Stimulated activated CD8-positive, alpha-beta memory T cell treated with anti-CD3 and anti-CD28 coated beads, Interleukin-15, amount 100 ng/mL, for 4 hours (primary cell): Measurements from ENCODE around the gene CSK.
"Not testable (repeated sequence)": the region's sequence is repeated elsewhere in the genome, so short reads cannot be mapped to it uniquely, and the experiment has no call there.

ENCODE experiments used
- DNase-seq, 2 donors: peaks; one replicate each; pipeline ENCODE4 v3.0.0-alpha.2; 2020; ENCODE audit warnings: low read depth in 2 of 2

The CSK gene

DNA sequence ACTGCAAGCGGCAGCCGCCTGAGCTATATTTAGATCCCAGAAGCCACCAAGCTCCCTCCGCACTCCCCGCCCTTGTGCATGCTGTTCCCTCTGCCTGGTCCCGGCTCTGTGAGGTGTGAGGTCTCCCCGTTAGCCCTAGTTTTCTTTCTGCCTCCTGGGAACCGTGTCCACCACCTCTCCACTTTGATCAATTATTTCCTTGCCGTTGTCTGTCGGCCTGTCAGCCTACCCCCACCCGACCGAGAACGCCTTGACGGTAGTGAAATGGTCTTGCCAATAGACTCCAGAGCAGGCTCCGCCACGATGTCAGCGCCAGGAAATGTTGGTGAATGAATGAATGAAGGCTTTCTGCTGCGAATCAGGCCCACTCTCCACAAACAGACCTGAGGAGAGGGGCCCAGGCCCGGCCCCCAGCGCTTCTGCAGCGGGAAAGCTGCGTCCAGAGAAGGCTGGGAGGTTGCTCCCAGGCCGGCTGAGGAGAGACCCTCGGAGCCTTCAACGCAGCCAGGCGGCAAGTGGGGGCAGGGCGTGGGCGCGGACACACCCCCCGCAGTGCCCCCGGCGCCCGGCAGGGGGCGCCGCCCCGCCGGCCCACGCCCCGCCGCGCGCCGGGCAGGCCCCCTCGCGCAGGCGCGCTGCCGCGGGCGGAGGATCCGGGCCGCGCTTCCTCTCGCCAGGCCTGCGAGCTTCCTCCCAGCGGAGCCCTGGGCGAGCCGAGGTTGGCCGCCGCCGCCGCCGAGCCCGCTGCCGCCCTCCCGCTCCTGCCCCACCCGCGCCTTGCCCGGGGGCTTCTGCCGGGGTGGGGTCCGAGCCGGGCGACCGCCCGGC is at the start of gene CSK:
Gene CSK, plus strand, starts transcription at position 650 of the 828 bp plus-strand sequence. CDS start 16,218 bp downstream, outside the sequence.
- DNase-seq = peak; percentile 50 to 65

DNA sequence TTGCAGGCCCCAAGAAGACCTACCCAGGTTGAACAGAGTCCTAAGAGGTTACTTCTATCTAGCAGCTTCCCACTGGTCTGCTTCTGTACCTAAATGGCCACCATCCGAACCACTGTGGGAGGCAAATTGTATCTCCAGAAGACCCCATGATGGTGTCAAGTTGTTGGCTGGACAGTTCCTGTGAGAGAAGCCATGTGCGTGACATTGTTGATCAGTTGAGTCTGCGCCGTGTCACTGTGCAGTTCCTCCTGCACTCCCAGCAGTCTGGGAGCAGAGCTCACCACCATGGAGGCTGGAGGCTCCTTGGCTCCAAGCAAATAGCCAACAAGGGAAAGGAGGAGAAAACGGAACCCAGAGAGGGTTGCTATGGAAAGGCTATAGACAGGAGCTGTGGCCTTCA is 49.0 kb upstream of the CSK start:
- no peak for DNase-seq

DNA sequence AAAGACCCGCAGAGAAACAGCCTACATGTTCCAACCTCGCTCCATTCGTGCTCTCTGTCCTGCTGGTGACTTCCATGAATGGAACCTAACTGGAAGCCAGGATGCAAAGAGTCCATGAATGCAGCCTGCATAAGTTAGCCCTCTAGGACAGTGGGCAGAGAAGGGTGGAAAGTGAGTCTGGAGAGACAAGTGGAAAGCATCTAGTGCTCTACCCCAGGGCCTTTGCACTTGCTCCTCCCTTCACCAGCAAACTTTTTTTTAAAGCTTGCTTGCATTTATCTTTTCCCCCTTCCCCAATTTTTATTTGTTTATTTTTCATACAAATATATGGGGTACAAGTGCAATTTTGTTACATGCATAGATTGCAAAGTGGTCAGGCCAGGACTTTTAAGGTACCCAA is 48.6 kb upstream of the CSK start:
- DNase-seq = no peak

DNA sequence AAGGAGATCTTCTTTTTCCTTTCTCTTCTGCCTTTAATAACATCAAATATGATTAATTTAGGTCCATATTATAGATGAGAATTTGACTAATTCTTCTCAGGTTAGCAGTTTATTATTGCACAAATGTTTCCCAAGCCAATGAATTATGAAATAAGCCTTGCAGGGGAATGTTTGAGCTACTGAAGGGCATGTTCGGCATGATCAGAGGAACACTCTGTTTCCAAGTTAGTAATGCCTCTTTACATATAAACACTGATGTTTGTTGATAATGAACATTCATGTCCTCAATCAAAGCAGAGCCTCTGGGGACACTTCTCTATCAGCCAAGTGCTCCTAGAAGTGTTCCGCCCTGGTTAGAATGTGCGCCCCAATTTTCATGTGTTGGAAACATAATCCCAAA is 46.6 kb upstream of the CSK start:
- DNase-seq = no peak

DNA sequence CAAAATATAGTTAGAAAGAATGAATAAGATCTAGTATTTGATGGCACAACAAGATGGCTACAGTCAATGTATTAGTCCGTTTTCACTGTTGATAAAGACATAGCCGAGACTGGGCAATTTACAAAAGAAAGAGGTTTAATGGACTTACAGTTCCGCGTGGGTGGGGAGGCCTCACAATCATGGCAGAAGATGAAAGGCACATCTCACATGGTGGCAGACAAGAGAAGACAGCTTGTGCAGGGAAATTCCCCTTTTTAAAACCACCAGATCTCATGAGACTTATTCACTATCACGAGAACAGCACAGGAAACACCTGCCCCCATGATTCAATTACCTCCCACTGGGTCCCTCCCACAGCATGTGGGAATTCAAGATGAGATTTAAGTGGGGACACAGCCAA is 43.6 kb upstream of the CSK start:
- not testable (repeated sequence) for DNase-seq

DNA sequence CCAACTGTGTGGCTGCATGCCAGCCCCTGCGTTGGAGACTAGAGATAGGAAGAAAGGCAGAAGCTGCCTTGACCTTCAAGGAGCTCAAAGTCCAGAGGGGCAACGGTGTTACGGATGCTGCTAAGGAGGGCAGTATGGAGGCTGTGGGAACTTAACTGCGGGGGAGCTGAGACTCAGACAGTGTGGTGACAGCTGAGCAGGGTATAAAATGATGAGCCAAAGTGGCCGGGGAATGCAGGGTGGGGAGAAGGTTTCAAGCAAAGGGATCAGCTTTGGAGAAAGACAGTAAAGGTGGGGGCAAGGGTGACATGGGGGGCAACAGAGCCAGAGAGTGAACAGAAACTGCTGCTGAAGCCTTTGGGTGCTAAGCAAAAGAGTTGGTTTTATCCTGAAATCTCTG is 39.5 kb upstream of the CSK start:
- DNase-seq = no peak

DNA sequence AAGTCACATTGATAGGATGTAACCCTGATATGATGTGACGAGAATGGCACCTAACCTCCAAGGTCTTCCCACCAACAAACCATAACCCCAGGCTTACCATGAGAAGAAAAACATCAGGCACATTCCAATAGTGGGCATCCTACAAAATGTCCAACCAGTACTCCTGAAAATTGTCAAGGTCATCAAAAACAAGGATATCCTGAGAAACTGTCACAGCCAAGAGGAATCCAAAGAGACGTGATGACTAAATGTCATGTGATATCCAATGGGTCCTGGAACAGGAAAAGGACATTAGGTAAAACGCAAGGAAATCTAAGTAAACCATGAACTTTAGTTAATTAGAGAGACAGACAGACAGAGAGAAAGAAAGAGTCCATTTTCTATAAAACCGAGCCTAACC is 35.5 kb upstream of the CSK start:
- DNase-seq = no peak

DNA sequence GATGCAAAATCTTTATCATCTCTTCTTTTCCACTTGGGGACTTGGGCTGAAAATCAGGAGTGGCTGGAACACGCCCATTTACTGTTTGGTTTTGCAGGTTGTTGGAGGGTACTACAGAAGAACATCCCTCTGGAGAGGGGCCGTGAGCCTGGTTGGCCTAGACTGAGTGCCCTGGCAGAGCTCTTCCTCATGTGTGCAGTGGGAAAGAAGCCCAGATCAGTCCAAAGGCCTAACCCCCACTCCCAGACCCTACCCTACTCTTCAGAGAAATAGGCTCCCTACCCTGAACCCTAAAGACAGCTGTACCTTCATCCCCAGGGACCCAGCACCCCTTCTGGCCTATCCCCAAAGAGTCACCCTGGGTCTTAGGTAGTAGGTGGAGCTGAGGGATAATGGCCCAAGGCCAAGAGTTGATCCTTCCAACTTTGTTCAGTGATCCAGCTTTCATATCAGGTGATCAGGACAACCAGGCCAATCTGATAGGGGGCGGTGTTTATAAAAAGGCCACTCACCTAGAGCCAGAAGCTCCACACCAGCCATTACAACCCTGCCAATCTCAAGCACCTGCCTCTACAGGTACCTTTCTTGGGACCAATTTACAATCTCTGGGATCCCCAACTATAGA is 33.4 kb upstream of the CSK start, which contains the start of gene CYP1A2:
Gene CYP1A2, plus strand, starts transcription at position 524 of the 625 bp plus-strand sequence. CDS start 894 bp downstream, outside the sequence.
- DNase-seq = no peak

DNA sequence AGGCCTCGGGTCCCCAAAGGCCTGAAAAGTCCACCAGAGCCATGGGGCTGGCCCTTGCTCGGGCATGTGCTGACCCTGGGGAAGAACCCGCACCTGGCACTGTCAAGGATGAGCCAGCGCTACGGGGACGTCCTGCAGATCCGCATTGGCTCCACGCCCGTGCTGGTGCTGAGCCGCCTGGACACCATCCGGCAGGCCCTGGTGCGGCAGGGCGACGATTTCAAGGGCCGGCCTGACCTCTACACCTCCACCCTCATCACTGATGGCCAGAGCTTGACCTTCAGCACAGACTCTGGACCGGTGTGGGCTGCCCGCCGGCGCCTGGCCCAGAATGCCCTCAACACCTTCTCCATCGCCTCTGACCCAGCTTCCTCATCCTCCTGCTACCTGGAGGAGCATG is 32.0 kb upstream of the CSK start:
- DNase-seq = no peak

DNA sequence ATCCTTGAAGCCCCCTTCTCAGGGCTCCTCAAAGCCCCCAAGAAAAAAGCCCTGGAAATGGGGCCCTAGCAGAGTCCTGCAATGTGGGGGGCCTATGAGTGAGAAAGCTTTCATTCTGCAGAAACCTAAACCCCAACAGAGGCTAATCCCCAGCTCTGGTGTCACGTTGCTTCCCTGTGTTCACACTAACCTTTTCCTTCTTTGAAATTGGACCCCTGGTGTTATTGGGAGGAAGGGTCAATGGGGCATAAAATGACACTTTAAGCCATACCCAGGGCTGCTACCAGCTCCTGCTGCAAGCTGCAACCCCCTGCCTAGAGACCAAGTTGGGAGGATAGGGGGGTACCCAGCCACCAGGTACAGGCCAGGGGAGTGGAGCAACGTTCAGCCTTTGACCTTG is 31.1 kb upstream of the CSK start:
- DNase-seq = no peak

DNA sequence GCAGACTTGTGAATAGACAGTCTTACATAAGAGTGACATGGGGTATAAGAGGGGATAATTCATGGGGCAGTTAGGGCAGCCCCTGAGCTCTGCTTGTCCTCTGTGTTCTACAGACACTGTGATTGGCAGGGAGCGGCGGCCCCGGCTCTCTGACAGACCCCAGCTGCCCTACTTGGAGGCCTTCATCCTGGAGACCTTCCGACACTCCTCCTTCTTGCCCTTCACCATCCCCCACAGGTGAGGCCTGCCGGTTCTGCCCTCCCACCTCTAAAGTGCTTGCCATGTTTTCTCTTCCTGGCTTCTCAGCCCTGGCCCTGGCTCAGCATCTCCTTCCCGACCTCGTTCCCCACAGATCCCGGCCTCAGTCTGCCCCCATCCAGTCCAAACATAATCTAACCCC is 29.9 kb upstream of the CSK start:
- no peak for DNase-seq

DNA sequence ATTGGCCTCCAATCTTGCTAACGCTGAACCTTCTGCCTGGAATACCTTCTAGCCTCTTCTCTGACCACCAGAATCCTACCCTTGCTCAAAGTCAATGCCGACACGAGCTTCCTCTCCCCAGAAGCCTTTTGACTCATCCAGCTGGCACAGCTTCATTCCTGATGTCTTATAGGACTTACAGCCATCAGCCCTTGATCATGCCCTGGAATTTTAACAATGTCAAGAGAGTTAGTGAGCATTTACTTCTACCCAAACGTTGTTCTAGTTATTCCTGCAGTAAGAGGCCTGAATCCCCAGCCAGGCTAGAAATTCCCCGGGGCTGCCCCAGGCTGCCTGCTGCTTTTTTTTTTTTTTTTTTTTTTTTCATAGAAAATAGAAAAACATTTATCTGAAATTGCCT is 29.3 kb upstream of the CSK start:
- DNase-seq = no peak

DNA sequence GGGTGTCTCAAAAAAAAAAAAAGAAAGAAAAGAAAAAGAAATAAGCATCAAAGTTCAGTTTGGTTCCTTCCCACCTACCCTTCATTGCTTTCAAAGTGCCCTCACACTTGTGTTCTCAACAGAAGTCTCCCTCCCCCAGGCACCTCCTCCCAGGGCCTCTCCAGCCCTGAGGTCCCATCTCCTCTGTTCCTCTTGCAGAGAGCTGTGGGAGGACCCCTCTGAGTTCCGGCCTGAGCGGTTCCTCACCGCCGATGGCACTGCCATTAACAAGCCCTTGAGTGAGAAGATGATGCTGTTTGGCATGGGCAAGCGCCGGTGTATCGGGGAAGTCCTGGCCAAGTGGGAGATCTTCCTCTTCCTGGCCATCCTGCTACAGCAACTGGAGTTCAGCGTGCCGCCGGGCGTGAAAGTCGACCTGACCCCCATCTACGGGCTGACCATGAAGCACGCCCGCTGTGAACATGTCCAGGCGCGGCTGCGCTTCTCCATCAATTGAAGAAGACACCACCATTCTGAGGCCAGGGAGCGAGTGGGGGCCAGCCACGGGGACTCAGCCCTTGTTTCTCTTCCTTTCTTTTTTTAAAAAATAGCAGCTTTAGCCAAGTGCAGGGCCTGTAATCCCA is 27.2 kb upstream of the CSK start:
- DNase-seq = no peak

DNA sequence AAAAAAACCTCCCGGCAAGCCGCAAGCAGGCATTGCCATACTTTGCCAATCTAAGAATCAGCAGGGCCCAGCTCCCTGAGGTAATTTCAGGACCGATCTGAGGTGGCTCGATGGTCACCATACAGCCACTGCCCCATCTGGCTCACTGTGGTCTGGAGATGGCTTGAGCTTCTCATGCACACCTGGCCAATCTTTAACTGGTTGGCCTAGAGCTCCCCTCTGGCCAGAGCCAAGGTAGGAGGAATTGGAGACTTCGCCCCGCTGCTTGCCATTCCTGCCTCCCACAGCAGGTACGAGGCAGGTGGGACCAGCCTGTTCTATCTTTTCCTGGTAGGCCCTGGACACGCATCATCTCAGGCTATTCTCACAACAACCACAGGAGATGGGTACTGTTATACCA is 23.1 kb upstream of the CSK start:
- DNase-seq = no peak

DNA sequence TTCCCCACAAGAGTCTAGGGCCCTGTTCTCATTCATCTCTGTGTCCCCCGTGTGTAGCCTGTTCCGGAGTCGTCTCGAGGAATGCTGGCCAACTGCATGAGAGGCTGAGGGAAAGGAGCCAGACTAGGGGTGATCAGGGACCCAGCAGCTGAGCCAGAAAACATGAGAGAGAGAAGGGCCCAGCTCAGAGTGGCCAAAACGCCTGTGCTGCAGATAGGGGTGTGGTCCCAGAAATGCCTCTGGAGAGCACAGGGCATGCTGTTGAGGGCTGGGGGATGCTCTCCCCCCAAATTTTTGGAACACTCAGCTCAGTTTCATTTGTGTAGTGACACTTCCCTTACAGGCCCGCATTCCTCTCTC is 19.1 kb upstream of the CSK start:
- DNase-seq = no peak

DNA sequence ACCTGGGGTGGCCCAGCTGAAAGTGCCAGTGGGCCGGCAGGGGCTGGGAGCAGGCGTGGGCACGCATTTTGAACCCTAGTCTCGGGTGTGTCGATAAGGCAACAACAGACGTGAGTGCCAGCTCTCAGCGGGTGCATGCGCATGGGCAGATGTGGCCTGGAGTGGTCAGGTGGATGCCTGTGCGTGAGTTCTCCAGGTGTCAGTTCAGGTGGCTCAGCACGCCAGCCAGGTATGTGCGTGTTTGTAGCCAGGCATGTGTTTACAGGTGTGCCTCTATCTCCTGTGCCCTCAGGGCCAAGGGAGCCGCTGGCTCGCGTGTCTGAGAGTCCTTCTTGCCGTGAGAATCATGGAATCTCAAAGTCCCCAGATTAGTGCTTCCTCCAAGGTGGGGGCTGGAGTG is 18.5 kb upstream of the CSK start:
- DNase-seq = no peak

DNA sequence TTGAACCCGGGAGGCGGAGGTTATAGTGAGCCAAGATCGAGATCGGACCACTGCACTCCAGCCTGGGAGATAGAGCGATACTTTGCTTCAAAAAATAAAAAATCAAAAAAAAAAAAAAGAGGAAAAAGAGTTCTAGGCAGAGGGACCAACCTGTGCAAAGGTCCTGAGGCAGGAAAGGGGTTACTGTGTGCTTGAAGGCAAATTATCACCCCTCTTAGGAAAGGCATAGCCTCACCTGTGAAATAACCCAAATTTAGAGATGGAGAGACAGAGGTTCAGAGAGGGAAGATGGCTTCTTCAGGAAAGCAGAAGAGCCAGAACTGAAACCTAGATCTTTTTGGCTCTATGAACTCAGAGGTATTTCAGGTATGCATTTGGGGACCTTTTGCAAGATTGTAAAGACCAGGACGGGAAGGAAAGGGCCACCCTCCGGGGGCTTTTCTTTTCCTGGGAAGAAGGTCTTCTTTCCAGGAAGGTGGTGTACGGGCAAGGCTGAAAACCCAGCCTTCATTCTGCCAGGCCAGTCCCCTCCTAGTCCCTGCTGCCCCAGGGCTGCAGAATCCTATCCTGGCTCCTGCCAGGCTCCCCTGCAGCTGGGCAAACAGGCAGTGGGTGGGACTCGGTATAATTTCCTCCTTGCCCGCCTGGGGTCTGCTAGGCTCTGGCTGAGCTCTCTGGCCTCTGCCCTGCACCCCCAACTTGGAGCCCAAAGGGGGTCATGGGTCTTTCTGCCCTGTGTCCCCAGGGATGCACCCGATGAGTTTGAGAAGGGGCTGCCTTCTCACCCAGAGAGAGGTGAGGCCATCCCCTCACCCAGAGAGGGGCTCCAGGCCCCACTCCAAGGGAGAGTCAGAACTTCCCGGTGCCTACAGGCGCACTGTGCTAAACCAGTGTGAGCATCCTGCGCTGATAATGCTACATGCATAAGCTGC is 14.4 kb upstream of the CSK start:
- DNase-seq = no peak

DNA sequence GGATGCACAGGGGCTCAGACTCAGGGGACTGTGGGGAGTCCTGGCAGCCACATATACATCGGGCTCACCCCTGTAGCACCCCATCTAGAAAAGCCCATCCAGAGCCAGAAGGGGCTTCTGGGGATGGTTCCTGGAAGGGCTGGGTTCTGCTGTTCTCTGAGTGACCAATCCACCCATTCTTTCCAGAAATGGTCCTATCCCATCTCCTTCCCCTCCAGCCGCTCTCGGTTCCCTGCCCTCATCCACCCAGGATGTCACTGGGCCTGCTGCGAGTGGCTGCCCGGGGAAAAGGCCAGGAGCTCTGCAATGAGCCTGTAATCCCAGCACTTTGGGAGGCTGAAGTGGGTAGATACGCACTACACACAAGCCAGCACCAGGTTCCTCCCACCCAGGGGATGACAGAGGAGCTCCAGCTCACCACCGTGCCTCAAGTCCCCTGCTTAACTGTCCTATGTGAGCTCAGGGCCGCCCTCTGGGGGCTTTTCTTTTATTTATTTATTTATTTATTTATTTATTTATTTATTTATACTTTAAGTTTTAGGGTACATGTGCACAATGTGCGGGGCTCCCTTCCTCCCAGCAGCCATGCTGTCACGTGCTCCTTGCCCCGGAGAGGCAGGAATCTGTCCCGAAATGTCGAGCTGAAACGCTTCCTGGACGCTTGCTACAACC is 13.6 kb upstream of the CSK start:
- DNase-seq = no peak

DNA sequence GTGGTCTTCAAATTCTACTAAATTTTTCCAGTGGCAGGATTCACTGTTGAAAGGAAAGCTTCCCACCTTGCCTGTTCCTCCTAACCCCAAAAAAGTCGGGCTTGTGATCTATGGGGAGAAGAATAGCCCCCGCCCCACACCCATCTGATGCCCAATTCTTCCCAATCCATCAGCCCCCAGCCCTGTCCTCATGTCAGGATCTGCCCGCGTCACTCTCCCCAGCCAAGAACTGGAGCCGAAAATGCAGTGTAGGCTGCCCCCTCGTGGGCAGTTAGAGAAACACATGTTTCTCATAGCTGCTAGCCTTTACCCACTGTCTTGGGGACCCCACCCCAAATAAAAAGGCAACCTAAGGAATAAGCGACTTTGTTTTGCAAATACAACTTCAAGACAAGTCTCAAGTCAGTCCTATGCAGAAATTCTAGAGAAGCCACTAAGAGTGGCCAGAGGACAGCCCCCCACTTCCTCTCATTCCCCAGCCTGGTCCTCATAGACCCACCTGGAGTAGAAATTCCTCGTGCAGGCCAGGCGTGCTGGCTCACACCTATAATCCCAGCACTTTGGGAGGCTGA is 13.0 kb upstream of the CSK start:
- DNase-seq = no peak

DNA sequence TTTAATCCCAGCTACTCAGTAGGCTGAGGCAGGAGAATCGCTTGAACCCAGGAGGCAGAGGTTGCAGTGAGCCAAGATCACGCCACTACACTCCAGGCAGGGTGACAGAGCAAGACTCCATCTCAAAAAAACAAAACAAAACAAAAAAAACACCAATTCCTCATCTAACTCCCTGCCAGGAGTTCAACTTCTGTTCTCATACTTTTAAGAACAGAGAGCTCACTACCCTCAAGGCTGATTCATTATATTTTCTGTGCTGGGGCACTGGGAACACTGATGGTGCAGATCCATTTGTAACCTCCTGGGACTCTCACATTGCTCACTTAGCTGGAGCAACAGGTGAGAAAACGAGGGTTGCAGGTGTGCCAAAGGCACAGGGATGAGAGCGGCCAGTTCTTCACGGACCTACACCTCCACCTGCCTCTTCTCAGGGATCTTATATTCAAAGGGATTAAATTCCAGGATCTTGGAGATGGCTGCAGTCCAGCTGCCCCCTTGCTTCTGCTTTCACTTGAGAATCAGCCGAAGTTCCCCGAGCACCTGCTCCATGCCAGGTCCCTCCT is 12.3 kb upstream of the CSK start:
- no peak for DNase-seq
